H9 (cell line): ENCODE results near the gene PRSS56. TPM values are rescaled to one million over a fixed set of nuclear protein-coding genes. Genes with fewer than 3 reads are reported as not detected.

Experiments used
- DNase-seq: peaks from one replicate; pipeline ENCODE4 v3.0.0-alpha.2; 2017
- H2AFZ ChIP-seq: one replicate; pipeline ENCODE4 v1.6.1; 2013; ENCODE audit warnings: mild to moderate bottlenecking, low read length, control low read depth, moderate library complexity
- H2AK5ac ChIP-seq: 2 replicates; pipeline ENCODE4 v1.6.1; 2013; ENCODE audit warnings: low read length, control low read depth, mixed read lengths; ENCODE audit not compliant: insufficient read length
- H2BK120ac ChIP-seq: one replicate; pipeline ENCODE4 v1.6.1; 2013; ENCODE audit warnings: low read depth, mild to moderate bottlenecking, low read length, control low read depth, inconsistent platforms; ENCODE audit not compliant: poor library complexity, severe bottlenecking
- H2BK12ac ChIP-seq: 2 replicates; pipeline ENCODE4 v1.6.1; 2013; ENCODE audit warnings: low read length, control low read depth, mixed read lengths, low read depth; ENCODE audit not compliant: insufficient read length
- H2BK15ac ChIP-seq: 2 replicates; pipeline ENCODE4 v1.6.1; 2013; ENCODE audit warnings: low read depth, low read length, control low read depth
- H2BK20ac ChIP-seq: one replicate; pipeline ENCODE4 v1.6.1; 2013; ENCODE audit warnings: low read depth, mild to moderate bottlenecking, low read length, control low read depth, inconsistent platforms; ENCODE audit not compliant: poor library complexity, severe bottlenecking
- H2BK5ac ChIP-seq: 2 replicates; pipeline ENCODE4 v1.6.1; 2013; ENCODE audit warnings: low read length, control low read depth, mixed read lengths; ENCODE audit not compliant: insufficient read length
- H3K14ac ChIP-seq: 2 replicates; pipeline ENCODE4 v1.6.1; 2013; ENCODE audit warnings: low read length, control low read depth; ENCODE audit not compliant: insufficient read depth
- H3K18ac ChIP-seq: 2 replicates; pipeline ENCODE4 v1.6.1; 2013; ENCODE audit warnings: low read depth, mild to moderate bottlenecking, mixed read lengths, low read length, control low read depth; ENCODE audit not compliant: insufficient read length
- H3K23ac ChIP-seq: 2 replicates; pipeline ENCODE4 v1.6.1; 2013; ENCODE audit warnings: low read length, control low read depth, mixed read lengths, low read depth; ENCODE audit not compliant: insufficient read length
- H3K23me2 ChIP-seq: 2 replicates; pipeline ENCODE4 v1.6.1; 2013; ENCODE audit warnings: low read depth, mild to moderate bottlenecking, mixed read lengths, low read length, control low read depth; ENCODE audit not compliant: insufficient read length, poor library complexity, severe bottlenecking
- H3K27ac ChIP-seq: 2 replicates; pipeline ENCODE4 v1.5.1; 2013; ENCODE audit warnings: low read length, control low read depth, mixed read lengths, low read depth; ENCODE audit not compliant: insufficient read length
- H3K27me3 ChIP-seq: 2 replicates; pipeline ENCODE4 v1.6.1; 2013; ENCODE audit warnings: low read length, control low read depth, inconsistent platforms; ENCODE audit not compliant: insufficient read depth
- H3K4ac ChIP-seq: 2 replicates; pipeline ENCODE4 v1.6.1; 2013; ENCODE audit warnings: low read depth, mild to moderate bottlenecking, control low read depth, inconsistent platforms, low read length, moderate library complexity
- H3K4me1 ChIP-seq: 2 replicates; pipeline ENCODE4 v1.6.1; 2013; ENCODE audit warnings: low read length, control low read depth, inconsistent platforms; ENCODE audit not compliant: insufficient read depth
- H3K4me2 ChIP-seq: 2 replicates; pipeline ENCODE4 v1.6.1; 2013; ENCODE audit warnings: low read length, control low read depth, mixed read lengths; ENCODE audit not compliant: insufficient read length, insufficient read depth
- H3K56ac ChIP-seq: 2 replicates; pipeline ENCODE4 v1.6.1; 2013; ENCODE audit warnings: low read depth, mild to moderate bottlenecking, mixed read lengths, low read length, control low read depth; ENCODE audit not compliant: insufficient read length
- H3K79me1 ChIP-seq: 2 replicates; pipeline ENCODE4 v1.6.1; 2013; ENCODE audit warnings: low read depth, mild to moderate bottlenecking, moderate library complexity, low read length, control low read depth, inconsistent platforms; ENCODE audit not compliant: insufficient read depth, poor library complexity, severe bottlenecking
- H3K79me2 ChIP-seq: 2 replicates; pipeline ENCODE4 v1.6.1; 2013; ENCODE audit warnings: low read length, control low read depth, inconsistent platforms; ENCODE audit not compliant: insufficient read depth
- H3K9ac ChIP-seq: 2 replicates; pipeline ENCODE4 v1.6.1; 2013; ENCODE audit warnings: low read length, control low read depth, mixed read lengths; ENCODE audit not compliant: insufficient read length; ENCODE audit errors: extremely low read depth
- H3K9me3 ChIP-seq: one replicate; pipeline ENCODE4 v1.6.1; 2013; ENCODE audit warnings: low read depth, low read length, inconsistent platforms; ENCODE audit not compliant: control insufficient read depth
- H3T11ph ChIP-seq: one replicate; pipeline ENCODE4 v1.6.1; 2013; ENCODE audit warnings: mild to moderate bottlenecking, low read length, control low read depth, inconsistent platforms
- H4K20me1 ChIP-seq: one replicate; pipeline ENCODE4 v1.6.1; 2013; ENCODE audit not compliant: control insufficient read depth, insufficient read length, insufficient read depth
- H4K5ac ChIP-seq: 2 replicates; pipeline ENCODE4 v1.6.1; 2013; ENCODE audit warnings: low read depth, mild to moderate bottlenecking, mixed read lengths, low read length, control low read depth; ENCODE audit not compliant: insufficient read length
- H4K8ac ChIP-seq: replicated peaks from 2 replicates; pipeline ENCODE4 v1.6.1; 2013; ENCODE audit warnings: low read length, control low read depth, mixed read lengths, low read depth; ENCODE audit not compliant: insufficient read length
- H4K91ac ChIP-seq: 2 replicates; pipeline ENCODE4 v1.6.1; 2013; ENCODE audit warnings: low read depth, mild to moderate bottlenecking, moderate library complexity, mixed read lengths, low read length, control low read depth; ENCODE audit not compliant: insufficient read length
- H3K27ac Mint-ChIP-seq, 3 experiments: 2 replicates in 2 of 3; 3 replicates in 1 of 3; pipeline ENCODE4 v1.8.0; 2020 to 2021; ENCODE audit warnings: mixed read lengths in 3 of 3, mild to moderate bottlenecking in 1 of 3, moderate library complexity in 1 of 3
- H3K27me3 Mint-ChIP-seq: 2 replicates; pipeline ENCODE4 v1.8.0; 2021; ENCODE audit warnings: low read depth, mild to moderate bottlenecking, moderate library complexity, mixed read lengths
- H3K36me3 Mint-ChIP-seq, 3 experiments: 2 replicates in 2 of 3; 3 replicates in 1 of 3; pipeline ENCODE4 v1.8.0; 2020 to 2021; ENCODE audit warnings: low read depth in 3 of 3, mixed read lengths in 3 of 3; ENCODE audit not compliant: insufficient read depth in 1 of 3
- H3K4me1 Mint-ChIP-seq, 2 experiments: 2 replicates each; pipeline ENCODE4 v1.8.0; 2020; ENCODE audit warnings: mixed read lengths in 2 of 2
- H3K4me3 Mint-ChIP-seq, 2 experiments: 2 replicates in 1 of 2; 3 replicates in 1 of 2; pipeline ENCODE4 v1.8.0; 2020 to 2021; ENCODE audit warnings: mild to moderate bottlenecking in 2 of 2, mixed read lengths in 2 of 2, moderate library complexity in 1 of 2
- H3K9me3 Mint-ChIP-seq, 2 experiments: 2 replicates in 1 of 2; 3 replicates in 1 of 2; pipeline ENCODE4 v1.8.0; 2020; ENCODE audit warnings: mild to moderate bottlenecking in 2 of 2, mixed read lengths in 2 of 2, moderate library complexity in 1 of 2
- CTCF ChIP-seq: fragments of 200-600 bp; sonication (generic); conservative IDR thresholded peaks from 3 replicates; pipeline ENCODE4 v1.8.0; 2021; ENCODE audit warnings: antibody characterized with exemption, mild to moderate bottlenecking
- WGBS: extraction: QIAGEN DNeasy Blood & Tissue Kit; methylation state at CpG from one replicate; pipeline ENCODE4 v1.1.7; 2013; ENCODE audit warnings: missing lambda C conversion rate, low lambda C conversion rate, mixed read lengths; ENCODE audit not compliant: insufficient read length; ENCODE audit errors: extremely low coverage; 5-methylcytosine and 5-hydroxymethylcytosine counted together
- total RNA-seq: library from RNA; stranded (reverse); gene quantifications from 2 replicates; pipeline ENCODE4 v1.2.1, GENCODE V29; 2021

Gene PRSS56
- total RNA-seq, 1 experiment from 2014 or later: not detected

GRCh38 chr2:232505856-232506255 lies 14.3 kb upstream of the PRSS56 start:
- H4K8ac ChIP-seq: no peak overlapping the region
- no peak overlapping the region; the same call in 1 of the 2 replicates for H3K14ac ChIP-seq
- no peak overlapping the region for H3K56ac ChIP-seq
- H3K23ac ChIP-seq: no peak overlapping the region
- no peak for DNase-seq
- WGBS: no CpG with 5 or more reads among the region's 10 CpGs
- H3K9ac ChIP-seq: no peak overlapping the region
- H2BK120ac ChIP-seq: no peak overlapping the region
- no peak overlapping the region for H2BK15ac ChIP-seq
- H3K4me3 Mint-ChIP-seq: peak overlapping the region in 1 of 2 experiments; percentile 40; a peak in 1 of 5 replicates
- no peak overlapping the region for H4K5ac ChIP-seq
- peaks cover 17 to 54% of the 10 kb centered on the region in 2 experiments for H3K4me1 Mint-ChIP-seq
- H4K20me1 ChIP-seq: peaks cover 3% of the 10 kb centered on the region
- H3K9me3 ChIP-seq: no peaks in the 10 kb centered on the region
- peak overlapping the region; percentile 23 for H3K4me2 ChIP-seq
- no peak overlapping the region for H2BK12ac ChIP-seq
- no peak overlapping the region for H2BK5ac ChIP-seq
- H3K27me3 ChIP-seq: peaks cover 17% of the 10 kb centered on the region
- H2AFZ ChIP-seq: no peak overlapping the region
- peaks cover 12% of the 10 kb centered on the region for H3K23me2 ChIP-seq
- no peak overlapping the region for H3K27ac ChIP-seq
- H2AK5ac ChIP-seq: no peak overlapping the region
- no peaks in the 10 kb centered on the region for H3K79me1 ChIP-seq
- no peak overlapping the region for H3K4ac ChIP-seq
- no peak overlapping the region for H4K91ac ChIP-seq
- no peak for TF ChIP-seq CTCF
- H3K9me3 Mint-ChIP-seq: peaks cover 0 to 2% of the 10 kb centered on the region in 2 experiments; a peak in 2 of 5 replicates
- no peak overlapping the region for H2BK20ac ChIP-seq
- peaks cover 62% of the 10 kb centered on the region for H3K27me3 Mint-ChIP-seq
- H3K4me1 ChIP-seq: 0 out of 2 replicates have a peak, but pooled peaks cover 3% of the 10 kb centered on the region
- H3K36me3 Mint-ChIP-seq: no peaks in the 10 kb centered on the region
- H3K79me2 ChIP-seq: no peaks in the 10 kb centered on the region
- no peak overlapping the region for H3K18ac ChIP-seq
- no peak overlapping the region for H3T11ph ChIP-seq
- no peak overlapping the region for H3K27ac Mint-ChIP-seq
